GM12874 (cell line): ENCODE results near the gene PPP1R1B.
A peak's percentile ranks its signal among the peaks of the same experiment; 100 is the strongest.

Source experiments
- CTCF ChIP-seq: IDR thresholded peaks from 2 replicates; pipeline ENCODE4 v1.5.1; 2011; ENCODE audit warnings: low read depth, mild to moderate bottlenecking, control low read depth, low read length, moderate library complexity; ENCODE audit not compliant: insufficient read depth

Gene PPP1R1B

GRCh38 chr17:39632153-39632941 is 5.6 kb downstream of the PPP1R1B start:
- no peak for TF ChIP-seq CTCF

- TF ChIP-seq CTCF = no peak
Observed at GRCh38 chr17:39633570-39634183, 6.9 kb downstream of the PPP1R1B start.

- peak; percentile 57; the same call in 1 of the 2 replicates for TF ChIP-seq CTCF
Observed at GRCh38 chr17:39634384-39634871, 7.7 kb downstream of the PPP1R1B start.

GRCh38 chr17:39635614-39636176 is 8.9 kb downstream of the PPP1R1B start:
- TF ChIP-seq CTCF = no peak

- no peak for TF ChIP-seq CTCF
Observed at GRCh38 chr17:39636587-39636926, 9.8 kb downstream of the PPP1R1B start.

GRCh38 chr17:39636927-39637736 is 10.4 kb downstream of the PPP1R1B start, which contains the start of gene STARD3:
Gene STARD3, plus strand, starts transcription at chr17:39637144. Its CDS starts 16,388 bp downstream, at chr17:39653532.
- no peak for TF ChIP-seq CTCF

- no peak for TF ChIP-seq CTCF
Observed at GRCh38 chr17:39638317-39638716, 11.6 kb downstream of the PPP1R1B start.
